Lower leg skin (tissue), 3 donors: ENCODE data around the gene GPR39.

ENCODE experiments used
- POLR2A ChIP-seq, 2 donors: fragments of 450-650 bp; IDR thresholded peaks; one replicate each; pipeline ENCODE4 v1.6.1; 2016 to 2017; ENCODE audit warnings: antibody characterized with exemption in 2 of 2, mild to moderate bottlenecking in 1 of 2, moderate library complexity in 1 of 2
- TF ChIP-seq, protein P1 (sequence below), 3 donors: fragments of 450-650 bp; IDR thresholded peaks; one replicate each; pipeline ENCODE4 v1.5.1; 2016; ENCODE audit warnings: antibody characterized with exemption in 3 of 3, mild to moderate bottlenecking in 3 of 3, moderate library complexity in 2 of 3

DNA sequence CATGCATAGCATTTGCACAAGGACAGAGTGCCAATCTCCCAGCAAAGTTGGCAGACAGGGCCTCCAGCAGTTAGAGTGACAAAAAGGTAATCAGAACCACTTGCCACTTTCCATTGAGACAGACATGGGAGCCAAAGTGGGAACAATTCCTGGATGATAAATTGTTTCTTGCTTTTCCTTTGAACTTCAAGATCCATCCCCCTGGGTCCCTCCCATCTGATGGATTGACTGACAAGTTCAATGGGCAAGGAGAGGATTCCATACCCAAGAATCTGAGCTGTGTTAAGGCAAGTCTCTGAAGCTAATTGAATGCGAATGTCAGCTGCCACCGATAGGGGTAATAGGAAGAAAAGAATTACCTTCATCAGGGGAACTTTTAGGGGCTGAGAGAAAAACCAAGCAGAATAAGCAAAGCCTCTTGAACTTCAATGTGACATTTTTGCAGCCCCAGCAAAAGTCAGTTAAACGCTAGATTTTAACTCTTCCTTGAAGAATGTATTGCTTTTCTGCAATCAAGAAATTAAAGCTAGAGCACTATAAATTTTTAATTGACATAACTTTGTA is 156.9 kb downstream of the GPR39 start:
- TF ChIP-seq, protein P1, sequence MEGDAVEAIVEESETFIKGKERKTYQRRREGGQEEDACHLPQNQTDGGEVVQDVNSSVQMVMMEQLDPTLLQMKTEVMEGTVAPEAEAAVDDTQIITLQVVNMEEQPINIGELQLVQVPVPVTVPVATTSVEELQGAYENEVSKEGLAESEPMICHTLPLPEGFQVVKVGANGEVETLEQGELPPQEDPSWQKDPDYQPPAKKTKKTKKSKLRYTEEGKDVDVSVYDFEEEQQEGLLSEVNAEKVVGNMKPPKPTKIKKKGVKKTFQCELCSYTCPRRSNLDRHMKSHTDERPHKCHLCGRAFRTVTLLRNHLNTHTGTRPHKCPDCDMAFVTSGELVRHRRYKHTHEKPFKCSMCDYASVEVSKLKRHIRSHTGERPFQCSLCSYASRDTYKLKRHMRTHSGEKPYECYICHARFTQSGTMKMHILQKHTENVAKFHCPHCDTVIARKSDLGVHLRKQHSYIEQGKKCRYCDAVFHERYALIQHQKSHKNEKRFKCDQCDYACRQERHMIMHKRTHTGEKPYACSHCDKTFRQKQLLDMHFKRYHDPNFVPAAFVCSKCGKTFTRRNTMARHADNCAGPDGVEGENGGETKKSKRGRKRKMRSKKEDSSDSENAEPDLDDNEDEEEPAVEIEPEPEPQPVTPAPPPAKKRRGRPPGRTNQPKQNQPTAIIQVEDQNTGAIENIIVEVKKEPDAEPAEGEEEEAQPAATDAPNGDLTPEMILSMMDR (IDR thresholded peaks at IDR 0.05): no peak
- TF ChIP-seq POLR2A (IDR thresholded peaks at IDR 0.05): no peak
